K562 (cell line): ENCODE data around the gene GLIS1. TPM values are rescaled to one million over a fixed set of nuclear protein-coding genes. Genes with fewer than 3 reads are reported as not detected.

Source experiments
- ATAC-seq: fragments of 200-7000 bp; cut with Tn5 transposase; 3 replicates; pipeline ENCODE4 v1.9.1; 2020; ENCODE audit warnings: moderate library complexity
- BruUV-seq: library from RNA; stranded (reverse); fragments of 400-500 nt; replicated peaks from 2 replicates; lab custom pipeline; 2021; lab: Mats Ljungman, UMichigan
- CTCF ChIA-PET: fragments of 300-600 bp; formaldehyde crosslinking; extraction: SDS; loops from one replicate; lab custom pipeline; 2021; ENCODE audit warnings: low intra/inter-chr PET ratio; lab: Yijun Ruan, JAX
- POLR2A ChIA-PET: fragments of 300-600, 350-650 bp; sonication (Branson Sonifier 250); formaldehyde crosslinking; extraction: SDS; loops from one replicate; lab custom pipeline; 2021; ENCODE audit warnings: antibody characterized with exemption, inconsistent platforms; lab: Yijun Ruan, JAX
- DNase-seq, 4 experiments: peaks; one replicate each; pipeline versions ENCODE4 v3.0.0 to v3.0.0-alpha.2; 2011 to 2018; ENCODE audit warnings: low spot score in 3 of 4, mixed read lengths in 3 of 4; ENCODE audit errors: extremely low read depth in 1 of 4
- FAIRE-seq: peaks from 2 replicates; lab custom pipeline; 2011; peaks lifted over from hg19 to GRCh38; lab: Jason Lieb, UNC
- H2AFZ ChIP-seq: 2 replicates; pipeline ENCODE4 v1.6.0; 2011; ENCODE audit warnings: low read depth, low read length, control low read depth, inconsistent platforms
- H3K27ac ChIP-seq: fragments of 200-600 bp; 3 replicates; pipeline ENCODE4 v1.8.0; 2011; ENCODE audit warnings: low read depth, mild to moderate bottlenecking, control low read depth, inconsistent platforms, low read length, moderate library complexity, mixed read lengths; ENCODE audit errors: extremely low read depth
- H3K27me3 ChIP-seq, 2 experiments: fragments of 300-600 bp in 1 of 2; 2 replicates in 1 of 2; 3 replicates in 1 of 2; pipeline versions ENCODE4 v1.6.0 to v1.8.0; 2011; ENCODE audit warnings: inconsistent platforms in 2 of 2, low read length in 2 of 2, mild to moderate bottlenecking in 1 of 2, mixed read lengths in 1 of 2, moderate library complexity in 1 of 2; ENCODE audit not compliant: control insufficient read depth in 2 of 2, insufficient read depth in 2 of 2
- H3K36me3 ChIP-seq: fragments of 300-600 bp; 3 replicates; pipeline ENCODE4 v1.8.0; 2011; ENCODE audit warnings: mild to moderate bottlenecking, low read length, inconsistent platforms; ENCODE audit not compliant: control insufficient read depth, insufficient read depth
- H3K4me1 ChIP-seq, 2 experiments: fragments of 200-600 bp in 1 of 2; replicated peaks in 1 of 2; 2 replicates in 1 of 2; 3 replicates in 1 of 2; pipeline versions ENCODE4 v1.5.1 to v1.8.0; 2011; ENCODE audit warnings: inconsistent platforms in 2 of 2, low read length in 2 of 2, mild to moderate bottlenecking in 1 of 2, mixed read lengths in 1 of 2, moderate library complexity in 1 of 2; ENCODE audit not compliant: control insufficient read depth in 2 of 2, insufficient read depth in 2 of 2
- H3K4me2 ChIP-seq: 2 replicates; pipeline ENCODE4 v1.6.1; 2011; ENCODE audit warnings: low read length, control low read depth, inconsistent platforms, mixed read lengths; ENCODE audit not compliant: insufficient read depth
- H3K4me3 ChIP-seq: fragments of 200-600 bp; sonication (generic), shearing (Covaris generic); 2 replicates; pipeline ENCODE4 v1.5.1; 2016; ENCODE audit warnings: control low read depth, inconsistent platforms
- H3K79me2 ChIP-seq: fragments of 200-600 bp; 3 replicates; pipeline ENCODE4 v1.8.0; 2011; ENCODE audit warnings: low read length, inconsistent platforms; ENCODE audit not compliant: control insufficient read depth, insufficient read depth
- H3K9ac ChIP-seq, 2 experiments: 2 replicates each; pipeline versions ENCODE4 v1.6.0 to v1.6.1; 2011; ENCODE audit warnings: low read depth in 2 of 2, low read length in 2 of 2, control low read depth in 1 of 2, inconsistent platforms in 1 of 2, mild to moderate bottlenecking in 1 of 2, mixed read lengths in 1 of 2; ENCODE audit not compliant: insufficient read depth in 1 of 2
- H3K9me1 ChIP-seq: one replicate; pipeline ENCODE4 v1.6.0; 2011; ENCODE audit warnings: inconsistent platforms, mild to moderate bottlenecking, low read length, moderate library complexity; ENCODE audit not compliant: control insufficient read depth, insufficient read depth
- H3K9me3 ChIP-seq: replicated peaks from 2 replicates; pipeline ENCODE4 v1.5.1; 2011; ENCODE audit warnings: low read depth, low read length, inconsistent platforms; ENCODE audit not compliant: control insufficient read depth, insufficient read depth
- H4K20me1 ChIP-seq: replicated peaks from 2 replicates; pipeline ENCODE4 v1.6.1; 2011; ENCODE audit warnings: low read length, inconsistent platforms, mixed read lengths; ENCODE audit not compliant: control insufficient read depth, insufficient read depth
- ARID2 ChIP-seq: fragments of 450-650 bp; IDR thresholded peaks from 2 replicates; pipeline ENCODE4 v1.6.1; 2017; ENCODE audit warnings: antibody characterized with exemption, mild to moderate bottlenecking
- CBX5 ChIP-seq: IDR thresholded peaks from 2 replicates; pipeline ENCODE4 v1.6.1; 2014; ENCODE audit warnings: low read depth, borderline replicate concordance
- ELF4 ChIP-seq: fragments of 450-650 bp; formaldehyde crosslinking; IDR thresholded peaks from 2 replicates; pipeline ENCODE4 v1.4.0; 2022; ENCODE audit warnings: missing genetic modification characterization
- ETV1 ChIP-seq: fragments of 450-650 bp; conservative IDR thresholded peaks from 2 replicates; pipeline ENCODE4 v1.6.1; 2016; ENCODE audit warnings: missing genetic modification characterization, control low read depth, low read depth, missing compliant biosample characterization
- FOXK2 ChIP-seq, 2 experiments: fragments of 450-650 bp; IDR thresholded peaks in 1 of 2; conservative IDR thresholded peaks in 1 of 2; 2 replicates each; pipeline ENCODE4 v1.6.1; 2016; ENCODE audit warnings: low read depth in 2 of 2, mild to moderate bottlenecking in 1 of 2
- FOXO4 ChIP-seq: fragments of 450-650 bp; formaldehyde crosslinking; IDR thresholded peaks from 2 replicates; pipeline ENCODE4 v1.4.0; 2020; ENCODE audit warnings: mild to moderate bottlenecking, moderate library complexity
- GATAD2A ChIP-seq: fragments of 450-650 bp; IDR thresholded peaks from 2 replicates; pipeline ENCODE4 v1.6.1; 2017
- NFIC ChIP-seq: fragments of 450-650 bp; IDR thresholded peaks from 2 replicates; pipeline ENCODE4 v1.6.1; 2017; ENCODE audit warnings: mild to moderate bottlenecking, inconsistent platforms
- NR2F6 ChIP-seq: fragments of 450-650 bp; formaldehyde crosslinking; IDR thresholded peaks from 2 replicates; pipeline ENCODE4 v1.4.0; 2020; ENCODE audit warnings: mild to moderate bottlenecking
- PKNOX1 ChIP-seq: fragments of 450-650 bp; IDR thresholded peaks from 2 replicates; pipeline ENCODE4 v1.6.1; 2016
- SPI1 ChIP-seq: IDR thresholded peaks from 2 replicates; pipeline ENCODE4 v1.6.1; 2011; ENCODE audit warnings: low read depth, low read length, control low read depth, borderline replicate concordance
- TFAM ChIP-seq: fragments of 250-450 bp; sonication (Bioruptor Pico); conservative IDR thresholded peaks from 2 replicates; pipeline ENCODE4 v1.5.0; 2021; ENCODE audit warnings: mild to moderate bottlenecking, moderate library complexity
- ZNF12 ChIP-seq: sonication (generic); formaldehyde crosslinking; IDR thresholded peaks from 2 replicates; pipeline ENCODE4 v1.4.0; 2020; ENCODE audit warnings: mild to moderate bottlenecking, missing genetic modification reagents
- ZNF274 ChIP-seq: IDR thresholded peaks from 2 replicates; pipeline ENCODE4 v1.6.1; 2011; ENCODE audit warnings: low read depth, mild to moderate bottlenecking, low read length, moderate library complexity, borderline replicate concordance
- ZNF77 ChIP-seq: fragments of 250-450 bp; sonication (Bioruptor Pico); IDR thresholded peaks from 2 replicates; pipeline ENCODE4 v1.5.0; 2020
- WGBS: fragments of 100-300 bp; shearing (Covaris generic); methylation state at CpG from one replicate; pipeline ENCODE4 v1.1.6; 2016; ENCODE audit warnings: low coverage, mixed read lengths; ENCODE audit not compliant: insufficient coverage; ENCODE audit errors: missing lambda C conversion rate; 5-methylcytosine and 5-hydroxymethylcytosine counted together
- in situ Hi-C: fragments of 300-500 bp; cut with MboI; formaldehyde crosslinking; loops from 4 replicates; pipeline ENCODE4 v1.15.0; 2018; ENCODE audit warnings: inconsistent platforms, mixed read lengths
- intact Hi-C: fragments of 100-400 bp; cut with micrococcal nuclease; formaldehyde crosslinking; loops from 2 replicates; pipeline ENCODE4 v1.14.2; 2022
- polyA plus RNA-seq, 8 experiments: library from polyadenylated mRNA; depleted of rRNA in 4 of 8; stranded (reverse) in 5 of 8; unstranded in 3 of 8; fragments of >200 nt; fragmentation: Nextera tagmentation in 2 of 8; fragmentation: Illumina TruSeq in 1 of 8; extraction: Ambion mirVana in 2 of 8; extraction: Trizol in 1 of 8; gene quantifications; 2 replicates each; pipeline versions ENCODE4 v1.2.1 to v1.2.3, GENCODE V29; 2011 to 2014; ENCODE audit warnings: inconsistent platforms in 1 of 8, missing spikeins in 1 of 8
- total RNA-seq, 7 experiments: library from RNA; depleted of rRNA in 6 of 7; stranded (reverse); fragments of >200 nt in 6 of 7; fragmentation: Illumina TruSeq in 2 of 7; extraction: Trizol in 2 of 7; gene quantifications; 2 replicates each; pipeline versions ENCODE4 v1.2.1 to v1.2.3, GENCODE V29; 2011 to 2021; ENCODE audit warnings: low replicate concordance in 1 of 7

The GLIS1 gene
- total and polyA plus RNA-seq, 9 of the 15 experiments (the other 6 are each of a cell fraction or from before 2014, with no cell fraction given), result not detected

GRCh38 chr1:53535226-53535625 lies 203.7 kb downstream of the GLIS1 start:
- Histone ChIP-seq H3K27ac (no peak overlapping the region), H3K4me3 (no peak overlapping the region), H3K79me2 (no peaks in the 10 kb centered on the region), H3K4me1 (no peaks in the 10 kb centered on the region), H3K36me3 (no peaks in the 10 kb centered on the region), H3K9me1 (no peaks in the 10 kb centered on the region), H2AFZ (no peak overlapping the region), H3K27me3 (peaks cover 9 to 56% of the 10 kb centered on the region in 2 experiments), H4K20me1 (peaks cover 17% of the 10 kb centered on the region), H3K4me2 (no peak overlapping the region), H3K9me3 (no peaks in the 10 kb centered on the region), H3K9ac (no peak overlapping the region)
- in situ Hi-C loops (no loop called here), intact Hi-C loops (no loop called here)
- ATAC-seq (no peak), DNase-seq (no peak), FAIRE-seq (no peak)
- POLR2A ChIA-PET, result interaction anchor here (0.5 to 1.2 kb wide), 4 partner anchors 14 to 620 kb away, joined by 3 to 4 read pairs (median 3); no protein-coding TSS in a partner anchor
- 3% methylated on average over 5 of the region's 5 CpGs for WGBS
- CTCF ChIA-PET, result no interaction called here
- TF ChIP-seq ARID2, result no peak
- peak; percentile 50; the same call in 1 of the 2 replicates for TF ChIP-seq NFIC
- no TSS peak for BruUV-seq

GRCh38 chr1:53532912-53533311 lies 206.1 kb downstream of the GLIS1 start:
- no peak overlapping the region for H3K4me2 ChIP-seq
- ATAC-seq, result no peak
- no peak overlapping the region for H3K27ac ChIP-seq
- H3K9me1 ChIP-seq, result no peaks in the 10 kb centered on the region
- H3K36me3 ChIP-seq, result no peaks in the 10 kb centered on the region
- DNase-seq, result no peak
- H3K4me3 ChIP-seq, result no peak overlapping the region
- H3K9me3 ChIP-seq, result no peaks in the 10 kb centered on the region
- H3K27me3 ChIP-seq, result peaks cover 12 to 64% of the 10 kb centered on the region in 2 experiments
- H3K9ac ChIP-seq, result no peak overlapping the region
- POLR2A ChIA-PET, result interaction anchor here (0.5 kb wide), 1 partner anchor 11 kb away, joined by 3 read pairs; no protein-coding TSS in a partner anchor
- WGBS, result 0% methylated on average over 4 of the region's 4 CpGs
- no peak overlapping the region for H2AFZ ChIP-seq
- CTCF ChIA-PET, result interaction anchor here (0.7 kb wide), 1 partner anchor 10 kb away, joined by 3 read pairs; no protein-coding TSS in a partner anchor
- H4K20me1 ChIP-seq, result peaks cover 28% of the 10 kb centered on the region
- BruUV-seq, result no TSS peak
- intact Hi-C loops, result no loop called here
- H3K4me1 ChIP-seq, result peaks cover 0 to 3% of the 10 kb centered on the region in 2 experiments; a peak in 1 of 5 replicates
- H3K79me2 ChIP-seq, result no peaks in the 10 kb centered on the region
- in situ Hi-C loops, result no loop called here
- FAIRE-seq, result no peak
- TF ChIP-seq CBX5 (no peak), ZNF77 (no peak), ELF4 (no peak), ETV1 (tag) (no peak), GATAD2A (no peak), PKNOX1 (no peak), NR2F6 (CRISPR knock-in tag) (no peak), ZNF12 (CRISPR knock-in tag) (no peak), ZNF274 (no peak), SPI1 (no peak), FOXO4 (CRISPR knock-in tag) (no peak), TFAM (no peak), FOXK2 (conservative IDR thresholded peaks at IDR 0.05 in 1 of 2, IDR thresholded peaks at IDR 0.05 in 1 of 2; ENCODE audit: low read depth in 2 of 2) (no peak)
